SK-N-SH (cell line): ENCODE measurements around the gene WDR82. TPM values are rescaled to one million over a fixed set of nuclear protein-coding genes. Genes with fewer than 3 reads are reported as not detected.

Experiments
- CTCF ChIA-PET: fragments of 300-600, 350-600 bp; formaldehyde crosslinking; extraction: SDS; loops from one replicate; lab custom pipeline; 2021; lab: Yijun Ruan, JAX
- POLR2A ChIA-PET: fragments of 350-600 bp; sonication (Branson Sonifier 250); formaldehyde crosslinking; extraction: SDS; loops from one replicate; lab custom pipeline; 2020; ENCODE audit warnings: antibody characterized with exemption, inconsistent platforms; lab: Yijun Ruan, JAX
- DNase-seq: peaks from one replicate; pipeline ENCODE4 v3.0.0; 2012
- H2AFZ ChIP-seq: fragments of 200-600 bp; sonication (generic); 2 replicates; pipeline ENCODE4 v1.8.1; 2016; ENCODE audit warnings: antibody characterized with exemption, mild to moderate bottlenecking, low read depth
- H3F3A ChIP-seq: fragments of 200-600 bp; sonication (generic); replicated peaks from 2 replicates; pipeline ENCODE3; 2016; ENCODE audit warnings: antibody characterized with exemption, mild to moderate bottlenecking; ENCODE audit not compliant: insufficient read depth
- H3K27ac ChIP-seq, 2 experiments: fragments of 200-500 bp in 1 of 2; fragments of 200-600 bp in 1 of 2; sonication (Bioruptor generic) in 1 of 2; sonication (generic), shearing (Covaris generic) in 1 of 2; 2 replicates each; pipeline versions ENCODE4 v1.5.1 to v1.6.1; 2014 to 2016; ENCODE audit warnings: low read depth in 2 of 2, inconsistent platforms in 1 of 2, low read length in 1 of 2, mild to moderate bottlenecking in 1 of 2, mixed read lengths in 1 of 2
- H3K27me3 ChIP-seq: fragments of 200-600 bp; sonication (generic), shearing (Covaris generic); 2 replicates; pipeline ENCODE4 v1.6.1; 2016; ENCODE audit warnings: mixed run types; ENCODE audit not compliant: insufficient read depth
- H3K36me3 ChIP-seq, 2 experiments: fragments of 200-500 bp in 1 of 2; fragments of 200-600 bp in 1 of 2; sonication (Bioruptor generic) in 1 of 2; sonication (generic) in 1 of 2; replicated peaks in 1 of 2; 2 replicates each; pipeline versions ENCODE3 to v1.5.1; 2014 to 2016; ENCODE audit warnings: low read length in 1 of 2, mild to moderate bottlenecking in 1 of 2; ENCODE audit not compliant: insufficient read depth in 2 of 2, control insufficient read depth in 1 of 2
- H3K4me1 ChIP-seq, 2 experiments: fragments of 200-500 bp in 1 of 2; fragments of 200-600 bp in 1 of 2; sonication (Bioruptor generic) in 1 of 2; sonication (generic), shearing (Covaris generic) in 1 of 2; 2 replicates each; pipeline versions ENCODE4 v1.5.1 to v1.6.1; 2014 to 2016; ENCODE audit warnings: low read depth in 1 of 2, low read length in 1 of 2, mixed run types in 1 of 2; ENCODE audit not compliant: insufficient read depth in 2 of 2, control insufficient read depth in 1 of 2
- H3K4me2 ChIP-seq: fragments of 200-600 bp; sonication (generic), shearing (Covaris generic); 2 replicates; pipeline ENCODE4 v1.6.1; 2017; ENCODE audit warnings: mixed run types
- H3K4me3 ChIP-seq, 2 experiments: fragments of 200-500 bp in 1 of 2; fragments of 200-600 bp in 1 of 2; sonication (Bioruptor generic) in 1 of 2; sonication (generic), shearing (Covaris generic) in 1 of 2; 2 replicates each; pipeline versions ENCODE4 v1.5.1 to v1.8.1; 2014 to 2016; ENCODE audit warnings: low read depth in 2 of 2, inconsistent platforms in 1 of 2, low read length in 1 of 2, mild to moderate bottlenecking in 1 of 2, mixed read lengths in 1 of 2, moderate library complexity in 1 of 2
- H3K79me2 ChIP-seq: fragments of 200-600 bp; sonication (generic); 2 replicates; pipeline ENCODE4 v1.8.1; 2017; ENCODE audit warnings: mild to moderate bottlenecking; ENCODE audit not compliant: insufficient read depth
- H3K9ac ChIP-seq: fragments of 200-600 bp; sonication (generic); 2 replicates; pipeline ENCODE4 v1.6.1; 2017; ENCODE audit warnings: mixed run types
- H3K9me2 ChIP-seq: fragments of 200-600 bp; sonication (generic); 2 replicates; pipeline ENCODE4 v1.6.1; 2017; ENCODE audit warnings: mixed run types
- H3K9me3 ChIP-seq: fragments of 200-600 bp; sonication (generic); 2 replicates; pipeline ENCODE4 v1.6.1; 2017; ENCODE audit warnings: mixed run types, mild to moderate bottlenecking, moderate library complexity
- H4K20me1 ChIP-seq: fragments of 200-600 bp; sonication (generic); 2 replicates; pipeline ENCODE4 v1.6.1; 2017; ENCODE audit warnings: mild to moderate bottlenecking, mixed run types; ENCODE audit not compliant: insufficient read depth
- FOXJ3 ChIP-seq: sonication (generic); formaldehyde crosslinking; IDR thresholded peaks from 2 replicates; pipeline ENCODE4 v1.5.1; 2020; ENCODE audit warnings: mild to moderate bottlenecking, missing genetic modification reagents
- FOXM1 ChIP-seq: IDR thresholded peaks from 2 replicates; pipeline ENCODE4 v1.4.0; 2012; ENCODE audit warnings: low read depth, mild to moderate bottlenecking
- GABPA ChIP-seq: IDR thresholded peaks from 2 replicates; pipeline ENCODE4 v1.4.0; 2012; ENCODE audit warnings: low read depth, mild to moderate bottlenecking
- IRF3 ChIP-seq: fragments of 150-350 bp; IDR thresholded peaks from 2 replicates; pipeline ENCODE4 v1.6.1; 2016; ENCODE audit warnings: mild to moderate bottlenecking, low read depth, low read length
- NFIC ChIP-seq: IDR thresholded peaks from 2 replicates; pipeline ENCODE4 v1.4.0; 2012; ENCODE audit warnings: borderline replicate concordance
- NRF1 ChIP-seq: IDR thresholded peaks from 2 replicates; pipeline ENCODE4 v1.6.1; 2012; ENCODE audit warnings: low read depth, mild to moderate bottlenecking, low read length
- POLR2AphosphoS5 ChIP-seq: IDR thresholded peaks from 2 replicates; pipeline ENCODE4 v1.6.1; 2012; ENCODE audit warnings: low read depth, low read length
- RAD21 ChIP-seq: IDR thresholded peaks from 2 replicates; pipeline ENCODE4 v1.6.1; 2012; ENCODE audit warnings: mild to moderate bottlenecking, low read length
- SMC3 ChIP-seq: IDR thresholded peaks from 2 replicates; pipeline ENCODE4 v1.6.1; 2012; ENCODE audit warnings: low read depth, low read length, improper control_type of control experiment
- TAF1 ChIP-seq: IDR thresholded peaks from 2 replicates; pipeline ENCODE4 v1.6.1; 2012; ENCODE audit warnings: low read depth, mild to moderate bottlenecking, low read length, moderate library complexity, borderline replicate concordance
- USF1 ChIP-seq: IDR thresholded peaks from 2 replicates; pipeline ENCODE4 v1.4.0; 2012; ENCODE audit warnings: low read depth, borderline replicate concordance
- USF2 ChIP-seq: fragments of 150-350 bp; IDR thresholded peaks from 2 replicates; pipeline ENCODE4 v1.6.1; 2017; ENCODE audit warnings: antibody characterized with exemption, low read length, low read depth, borderline replicate concordance
- YY1 ChIP-seq: IDR thresholded peaks from 2 replicates; pipeline ENCODE4 v1.4.0; 2012; ENCODE audit warnings: low read depth, mild to moderate bottlenecking
- WGBS: methylation state at CpG from one replicate; pipeline ENCODE4 v1.1.6; 2017; ENCODE audit warnings: low lambda C conversion rate; 5-methylcytosine and 5-hydroxymethylcytosine counted together
- polyA plus RNA-seq, 3 experiments: library from polyadenylated mRNA; depleted of rRNA; stranded (reverse); fragments of >200 nt; gene quantifications; 2 replicates each; pipeline ENCODE4 v1.2.3, GENCODE V29; 2012

Gene WDR82
- polyA plus RNA-seq, 1 of the 3 experiments (the other 2 are of a cell fraction), result 41.2 TPM

- TF ChIP-seq POLR2AphosphoS5, result no peak
- TF ChIP-seq USF1, result no peak
- no peak for TF ChIP-seq IRF3
- no peak for TF ChIP-seq USF2
- no peak for TF ChIP-seq NRF1
- no peak for TF ChIP-seq NFIC
- no peak for TF ChIP-seq FOXJ3 (CRISPR knock-in tag)
- TF ChIP-seq FOXM1, result no peak
These were observed 45.3 kb upstream of the WDR82 start (continued) for GRCh38 chr3:52323526-52324295.

GRCh38 chr3:52322466-52322865, 44.0 kb upstream of the WDR82 start:
- TF ChIP-seq YY1, result no peak
- no peak for TF ChIP-seq TAF1
- no peak for TF ChIP-seq GABPA
- no peak for TF ChIP-seq SMC3
- TF ChIP-seq RAD21, result no peak
- TF ChIP-seq POLR2AphosphoS5, result no peak
- Histone ChIP-seq H3K9me2 (no peaks in the 10 kb centered on the region), H3K27ac (no peak overlapping the region), H2AFZ (no peak overlapping the region), H3K36me3 (no peaks in the 10 kb centered on the region), H3K27me3 (no peaks in the 10 kb centered on the region), H3K4me3 (no peak overlapping the region), H3K9me3 (no peaks in the 10 kb centered on the region), H3K4me2 (no peak overlapping the region), H3K79me2 (no peaks in the 10 kb centered on the region), H3K4me1 (peaks cover 0 to 25% of the 10 kb centered on the region in 2 experiments; a peak in 1 of 4 replicates), H3F3A (no peaks in the 10 kb centered on the region), H4K20me1 (no peaks in the 10 kb centered on the region), H3K9ac (no peak overlapping the region)
- ChIA-PET POLR2A (no interaction called here), CTCF (interaction anchor here (0.9 to 2.7 kb wide), 4 partner anchors 17 to 102 kb away, joined by 4 to 12 read pairs (median 7); no protein-coding TSS in a partner anchor)
- 78% methylated on average over 4 of the region's 7 CpGs for WGBS
- no peak for DNase-seq
